HK-2 (cell line): ENCODE results near the gene RNF115.
"Not testable (repeated sequence)": the region's sequence is repeated elsewhere in the genome, so short reads cannot be mapped to it uniquely, and the experiment has no call there.

Experiments
- DNase-seq: peaks from one replicate; pipeline ENCODE4 v3.0.0-alpha.2; 2018; ENCODE audit not compliant: unreplicated experiment

Gene RNF115

DNA sequence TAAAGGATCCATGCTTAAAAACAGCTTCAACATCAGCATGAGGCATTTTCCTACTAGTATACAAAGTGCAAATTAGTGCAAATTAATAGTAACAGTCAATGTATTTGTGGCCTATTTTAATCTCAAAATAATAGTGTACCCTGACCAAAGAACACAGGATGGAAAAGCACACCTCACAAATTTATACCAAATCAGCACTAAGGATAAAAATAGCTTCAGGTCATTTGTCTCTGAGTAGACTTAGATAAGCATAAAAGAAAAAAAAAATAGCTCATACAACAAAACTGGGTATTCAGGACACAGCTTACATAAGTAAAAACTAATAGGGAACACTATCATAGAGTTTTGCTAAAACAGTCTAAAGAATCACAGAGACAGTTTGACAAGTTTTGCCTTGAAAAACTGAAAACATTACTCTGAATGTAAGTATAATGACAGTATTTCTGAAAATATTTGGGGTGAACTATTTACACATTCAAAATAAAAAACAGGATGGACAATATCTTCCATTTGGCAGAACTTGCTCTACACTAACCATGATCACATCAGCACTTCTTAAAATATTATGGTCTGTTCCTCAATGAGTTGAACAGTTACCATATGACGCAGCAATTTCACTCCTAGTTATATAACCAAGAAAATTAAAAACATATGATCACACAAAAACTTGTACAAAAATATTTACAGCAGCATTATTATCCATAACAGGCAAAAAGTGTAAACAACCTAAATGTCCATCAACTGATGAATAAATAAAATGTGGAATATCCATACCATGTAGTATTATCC lies 46.3 kb downstream of the RNF115 start:
- no peak for DNase-seq

DNA sequence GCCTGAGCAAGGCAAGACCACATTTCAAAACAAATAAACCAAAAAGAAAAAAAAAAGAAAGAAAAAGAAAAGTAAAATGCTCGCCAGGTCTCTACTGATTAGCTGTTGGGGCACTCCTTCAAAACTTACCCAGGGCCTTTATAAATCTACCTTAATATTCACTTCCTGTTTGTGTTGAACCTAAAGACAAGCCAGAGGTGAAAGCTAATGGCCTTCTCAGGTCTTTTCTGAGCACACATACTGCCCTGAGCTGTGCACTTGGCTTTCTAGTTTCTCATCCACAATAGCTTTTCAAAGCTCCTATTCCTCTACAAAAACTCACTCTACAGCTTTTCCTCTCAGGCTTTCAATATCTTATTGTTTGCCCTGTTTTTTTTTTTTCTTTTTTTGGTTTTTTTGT lies 50.5 kb downstream of the RNF115 start:
- no peak for DNase-seq

GRCh38 chr1:145771056-145771455 lies 52.8 kb downstream of the RNF115 start:
- no peak for DNase-seq

DNA sequence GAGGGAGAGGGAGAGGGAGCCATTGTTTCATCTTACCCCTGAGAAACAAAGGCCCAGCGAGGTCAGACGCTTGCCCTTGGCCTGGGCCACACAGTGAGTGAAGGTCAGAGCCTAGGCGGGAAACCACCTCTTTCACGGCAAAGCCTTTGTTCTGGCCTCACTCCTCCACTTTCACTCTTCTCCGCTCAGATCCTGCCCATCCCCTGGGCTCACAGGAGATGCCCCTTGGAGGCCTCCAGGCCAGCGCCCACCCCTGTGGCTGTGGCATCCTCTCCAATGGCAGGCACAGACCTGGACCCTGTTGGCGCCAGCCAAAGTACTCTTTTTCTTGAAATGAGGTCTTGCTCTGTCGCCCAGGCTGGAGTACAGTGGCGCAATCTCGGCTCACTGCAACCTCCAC lies 55.9 kb downstream of the RNF115 start:
- DNase-seq: not testable (repeated sequence)

- DNase-seq: not testable (repeated sequence)
Observed at GRCh38 chr1:145766926-145767325, 57.0 kb downstream of the RNF115 start.

DNA sequence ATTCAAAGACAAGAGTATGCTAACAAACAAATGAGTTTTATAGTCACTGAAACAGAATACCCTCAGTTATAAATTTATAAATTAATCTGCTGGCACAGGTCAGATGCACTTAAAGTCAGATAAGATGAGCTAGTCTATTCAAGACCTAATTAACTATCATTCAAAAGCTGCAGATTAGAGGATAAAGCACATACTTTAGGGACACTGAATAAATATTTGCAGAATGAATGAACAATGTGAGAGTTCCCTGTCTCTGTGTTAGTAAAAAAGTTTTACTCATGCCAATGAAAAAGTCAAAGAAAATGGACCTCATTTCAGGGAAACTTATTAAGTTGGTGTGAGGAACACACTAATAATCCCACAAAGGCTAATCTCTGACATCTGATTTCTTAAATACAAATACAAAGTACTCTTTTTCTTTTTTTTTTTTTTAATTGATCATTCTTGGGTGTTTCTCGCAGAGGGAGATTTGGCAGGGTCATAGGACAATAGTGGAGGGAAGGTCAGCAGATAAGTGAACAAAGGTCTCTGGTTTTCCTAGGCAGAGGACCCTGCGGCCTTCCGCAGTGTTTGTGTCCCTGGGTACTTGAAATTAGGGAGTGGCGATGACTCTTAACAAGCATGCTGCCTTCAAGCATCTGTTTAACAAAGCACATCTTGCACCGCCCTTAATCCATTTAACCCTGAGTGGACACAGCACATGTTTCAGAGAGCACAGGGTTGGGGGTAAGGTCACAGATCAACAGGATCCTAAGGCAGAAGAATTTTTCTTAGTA lies 58.1 kb downstream of the RNF115 start:
- not testable (repeated sequence) for DNase-seq

DNA sequence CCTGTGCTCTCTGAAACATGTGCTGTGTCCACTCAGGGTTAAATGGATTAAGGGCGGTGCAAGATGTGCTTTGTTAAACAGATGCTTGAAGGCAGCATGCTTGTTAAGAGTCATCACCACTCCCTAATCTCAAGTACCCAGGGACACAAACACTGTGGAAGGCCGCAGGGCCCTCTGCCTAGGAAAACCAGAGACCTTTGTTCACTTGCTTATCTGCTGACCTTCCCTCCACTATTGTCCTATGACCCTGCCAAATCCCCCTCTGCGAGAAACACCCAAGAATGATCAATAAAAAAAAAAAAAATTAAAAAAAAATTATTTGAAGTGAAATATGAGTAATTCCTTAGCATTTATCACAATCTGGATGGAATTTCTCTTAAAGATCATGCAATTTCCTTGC lies 58.8 kb downstream of the RNF115 start:
- DNase-seq: not testable (repeated sequence)

DNA sequence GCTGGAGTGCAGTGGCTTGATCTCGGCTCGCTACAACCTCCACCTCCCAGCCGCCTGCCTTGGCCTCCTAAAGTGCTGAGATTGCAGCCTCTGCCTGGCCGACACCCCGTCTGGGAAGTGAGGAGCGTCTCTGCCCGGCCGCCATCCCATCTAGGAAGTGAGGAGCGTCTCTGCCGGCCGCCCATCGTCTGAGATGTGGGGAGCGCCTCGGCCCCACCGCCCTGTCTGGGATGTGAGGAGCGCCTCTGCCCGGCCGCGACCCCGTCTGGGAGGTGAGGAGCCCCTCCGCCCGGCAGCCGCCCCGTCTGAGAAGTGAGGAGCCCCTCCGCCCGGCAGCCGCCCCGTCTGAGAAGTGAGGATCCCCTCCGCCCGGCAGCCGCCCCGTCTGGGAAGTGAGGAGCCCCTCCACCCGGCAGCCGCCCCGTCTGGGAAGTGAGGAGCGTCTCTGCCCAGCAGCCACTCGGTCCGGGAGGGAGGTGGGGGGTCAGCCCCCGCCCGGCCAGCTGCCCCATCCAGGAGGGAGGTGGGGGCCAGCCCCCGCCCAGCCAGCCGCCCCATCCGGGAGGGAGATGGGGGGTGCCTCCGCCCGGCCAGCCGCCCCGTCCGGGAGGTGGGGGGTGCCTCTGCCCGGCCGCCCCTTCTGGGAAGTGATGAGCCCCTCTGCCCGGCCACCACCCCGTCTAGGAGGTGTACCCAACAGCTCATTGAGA lies 59.5 kb downstream of the RNF115 start:
- DNase-seq: not testable (repeated sequence)

DNA sequence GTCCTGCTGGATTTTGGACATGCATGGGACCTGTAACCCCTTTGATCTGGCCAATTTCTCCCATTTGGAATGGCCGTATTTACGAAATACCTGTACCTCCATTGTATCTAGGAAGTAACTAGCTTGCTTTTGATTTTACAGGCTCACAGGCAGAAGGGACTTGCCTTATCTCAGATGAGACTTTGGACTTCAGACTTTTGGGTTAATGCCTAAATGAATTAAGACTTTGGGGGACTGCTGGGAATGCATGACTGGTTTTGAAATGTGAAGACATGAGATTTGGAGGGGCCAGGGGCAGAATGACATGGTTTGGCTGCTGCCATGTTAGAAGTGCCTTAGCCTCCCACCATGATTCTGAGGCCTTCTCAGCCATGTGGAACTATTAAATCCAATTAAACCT lies 61.9 kb downstream of the RNF115 start:
- DNase-seq: not testable (repeated sequence)

GRCh38 chr1:145761498-145761897 lies 62.4 kb downstream of the RNF115 start:
- DNase-seq: not testable (repeated sequence)

GRCh38 chr1:145760395-145760949 lies 63.4 kb downstream of the RNF115 start:
- not testable (repeated sequence) for DNase-seq

DNA sequence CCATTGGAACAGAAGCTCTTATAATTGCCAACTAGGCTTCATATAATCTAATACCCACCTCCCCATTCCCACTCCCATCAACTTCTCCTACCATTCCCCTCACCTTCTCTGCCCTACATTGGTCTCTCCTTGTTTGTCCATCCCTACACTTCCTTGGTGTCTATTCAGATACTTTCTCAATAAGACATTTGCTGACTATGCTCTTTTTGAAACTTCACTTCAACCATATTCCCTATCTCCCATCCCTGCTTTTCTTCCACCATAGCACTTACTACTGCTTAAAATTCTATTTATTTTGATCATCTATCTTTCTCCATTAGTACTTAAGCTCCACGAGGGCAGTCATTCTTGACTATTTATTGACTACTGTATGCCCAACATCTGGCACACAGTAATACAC lies 64.2 kb downstream of the RNF115 start:
- no peak for DNase-seq

DNA sequence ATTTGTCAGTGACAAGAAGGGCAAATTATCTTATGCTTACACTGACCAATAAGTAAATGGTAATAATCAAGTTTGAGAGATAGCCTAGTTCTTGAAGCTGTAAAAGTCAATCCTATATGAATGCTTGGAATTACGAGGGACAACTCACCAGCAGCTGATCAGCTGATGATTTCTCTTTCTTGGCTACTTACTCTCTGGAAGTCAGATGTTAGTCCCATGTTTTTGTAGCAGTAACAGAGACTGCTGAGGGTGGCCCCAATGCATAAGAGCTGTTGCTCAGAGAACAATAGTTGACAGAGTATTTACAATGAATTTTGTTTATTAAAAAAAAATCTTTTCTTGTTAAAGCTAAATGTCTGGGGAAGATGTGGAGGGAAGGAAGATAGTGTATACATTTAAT lies 65.3 kb downstream of the RNF115 start:
- DNase-seq: no peak

DNA sequence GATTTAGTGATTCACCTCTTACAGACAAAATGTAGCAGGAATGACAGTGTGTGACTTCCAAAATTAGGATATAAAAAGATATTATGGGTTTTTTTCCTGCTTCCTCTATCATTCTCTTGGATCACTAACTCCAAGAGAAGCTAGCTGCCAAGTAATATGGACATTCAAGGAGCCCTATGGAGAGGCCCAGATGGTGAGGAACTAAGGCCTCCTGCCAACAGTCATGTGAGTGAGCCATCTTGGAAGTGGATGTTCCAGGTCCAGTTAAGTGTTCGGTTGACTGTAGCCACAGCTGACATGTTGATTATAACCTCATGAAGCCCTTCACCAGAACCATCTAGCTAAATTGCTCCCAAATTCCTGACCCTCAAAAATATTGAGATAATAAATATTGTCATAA lies 65.8 kb downstream of the RNF115 start:
- no peak for DNase-seq

DNA sequence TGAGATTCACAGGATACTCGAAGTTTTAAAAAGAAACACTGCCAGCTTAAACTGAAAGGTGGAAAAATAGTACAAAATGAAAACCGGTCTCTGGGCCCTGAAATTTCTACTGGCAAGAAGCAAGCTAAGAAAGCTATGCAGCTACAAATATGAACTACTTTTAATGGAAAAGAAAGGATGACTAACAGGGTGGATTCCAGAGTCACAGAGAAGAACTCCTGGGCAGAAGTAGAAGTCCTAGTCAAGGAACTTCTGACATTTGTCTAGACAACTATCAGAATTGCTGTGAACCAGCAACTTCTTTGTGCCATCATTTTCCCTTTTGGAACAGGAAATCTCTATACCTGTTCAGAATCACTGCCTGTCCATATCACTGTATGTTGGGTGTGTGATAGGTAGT lies 66.5 kb downstream of the RNF115 start:
- no peak for DNase-seq

DNA sequence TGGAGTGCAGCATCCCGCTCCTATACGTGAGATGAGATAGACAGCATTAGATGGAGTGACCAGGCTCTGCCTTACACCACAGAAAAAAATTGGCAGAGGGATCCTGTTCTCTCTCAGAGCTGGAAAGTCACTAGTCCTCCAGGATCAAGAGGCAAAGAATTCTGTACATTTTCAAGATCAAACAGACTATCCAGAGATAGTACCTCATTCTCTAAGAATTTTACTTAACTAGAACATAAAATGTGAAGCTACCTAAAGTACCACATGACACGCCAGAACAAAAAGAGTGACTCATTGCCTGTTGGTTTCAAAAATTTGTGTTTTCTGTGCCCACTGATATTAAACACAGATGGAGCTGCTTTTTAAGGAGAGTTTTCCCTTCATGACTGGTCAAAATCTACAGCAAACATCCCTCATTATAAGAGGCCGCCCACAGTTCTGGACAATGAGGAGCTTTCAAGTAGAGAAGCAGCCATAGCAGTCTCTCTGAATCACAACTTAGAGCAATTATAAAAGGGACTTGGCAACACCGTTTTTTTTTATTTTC lies 72.3 kb downstream of the RNF115 start:
- no peak for DNase-seq

- no peak for DNase-seq
Observed at GRCh38 chr1:145750426-145750825, 73.5 kb downstream of the RNF115 start.

DNA sequence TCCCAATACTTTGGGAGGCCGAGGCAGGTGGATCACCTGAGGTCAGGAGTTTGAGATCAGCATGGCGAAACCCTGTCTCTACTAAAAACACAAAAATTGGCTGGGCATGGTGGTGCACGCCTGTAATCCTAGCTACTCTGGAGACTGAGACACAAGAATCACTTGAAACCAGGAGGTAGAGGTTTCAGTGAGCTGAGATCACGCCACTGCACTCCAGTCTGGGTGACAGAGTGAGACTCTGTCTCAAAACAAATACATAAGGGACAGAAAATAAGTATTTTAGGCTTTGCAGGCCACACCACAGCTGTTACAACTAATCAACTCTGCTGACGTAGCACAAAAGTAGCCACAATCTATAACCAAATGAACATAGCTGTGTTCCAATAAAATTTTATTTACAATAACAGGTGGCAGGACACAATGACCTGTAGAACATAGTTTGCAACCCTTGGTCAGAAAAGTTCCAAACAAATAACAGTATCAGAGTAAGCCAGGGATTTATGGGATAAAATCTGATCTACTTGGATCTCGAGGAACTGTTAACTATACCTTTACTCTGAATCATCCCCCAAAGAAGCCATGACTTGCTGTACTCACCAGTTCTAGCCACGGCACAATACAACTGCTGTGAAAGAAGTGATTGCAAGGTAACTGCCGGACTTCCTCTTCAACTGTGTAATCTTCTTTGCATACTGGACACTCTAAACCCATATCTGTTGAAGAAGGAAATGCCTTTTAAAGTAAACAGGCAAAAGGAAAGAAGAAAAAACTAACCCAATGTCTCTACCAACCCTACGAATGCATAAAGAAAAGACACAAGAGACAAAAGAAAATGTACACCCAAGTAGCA lies 76.3 kb downstream of the RNF115 start:
- no peak for DNase-seq

DNA sequence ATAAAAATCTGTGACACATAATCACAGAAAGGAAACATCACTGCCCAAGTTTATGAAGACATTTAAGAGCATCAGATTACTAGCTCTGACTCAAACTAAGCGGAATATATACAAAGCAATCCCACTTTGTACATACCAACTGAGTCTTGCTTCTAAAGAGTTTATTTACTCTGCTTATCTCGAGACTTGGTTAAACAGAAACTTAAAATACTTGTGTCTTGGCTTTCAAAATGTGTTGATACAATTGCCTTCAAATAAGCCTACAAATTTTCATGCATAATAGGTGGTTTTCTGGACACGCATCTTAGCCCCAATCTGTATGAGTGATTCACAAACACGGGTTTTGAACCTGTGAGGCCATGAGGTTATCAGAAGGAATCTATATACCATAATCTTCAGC lies 83.6 kb downstream of the RNF115 start:
- no peak for DNase-seq

DNA sequence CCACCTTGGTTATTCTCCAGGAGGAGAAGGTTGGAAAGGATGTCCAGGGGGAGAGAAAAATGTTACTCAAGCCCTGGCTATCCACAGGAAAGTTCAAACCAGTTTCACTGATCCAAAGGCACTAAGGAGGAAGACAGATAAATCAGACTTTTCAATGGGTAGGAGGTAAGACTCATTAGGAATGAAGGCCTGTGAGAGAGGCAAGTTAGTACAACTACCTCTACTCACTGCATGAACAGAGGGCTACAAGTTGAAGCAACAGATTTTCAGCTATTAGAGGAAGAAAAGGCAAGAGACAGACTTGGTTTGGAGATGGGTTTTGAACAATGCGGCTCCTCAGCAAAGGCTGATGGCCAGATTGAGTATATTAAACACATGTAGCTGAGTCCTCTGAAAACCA lies 87.7 kb downstream of the RNF115 start:
- DNase-seq: no peak

DNA sequence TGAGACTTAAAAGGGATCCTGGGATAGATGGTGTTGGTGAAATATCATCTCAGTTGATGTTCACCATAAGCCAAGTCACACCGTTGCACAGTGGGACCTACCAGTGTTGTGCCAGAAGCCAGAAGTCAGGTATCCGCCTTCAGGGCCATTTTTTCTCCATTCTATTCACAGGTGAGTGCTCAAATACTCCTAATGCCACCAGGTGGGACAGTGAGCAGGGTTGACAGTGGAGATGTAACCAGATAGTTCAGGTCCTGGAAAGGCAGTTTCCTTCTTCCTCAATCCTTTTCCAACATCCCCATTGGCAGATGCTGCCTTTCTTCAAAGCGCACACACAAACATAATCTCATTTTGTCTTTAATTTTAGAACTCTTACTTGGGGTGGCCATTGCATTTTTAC lies 93.0 kb downstream of the RNF115 start:
- DNase-seq: no peak
